ENCODE data around the gene OGN.
A peak's percentile ranks its signal among the peaks of the same experiment; 100 is the strongest.
"Not testable (repeated sequence)": the region's sequence is repeated elsewhere in the genome, so short reads cannot be mapped to it uniquely, and the experiment has no call there.

Gene OGN

DNA sequence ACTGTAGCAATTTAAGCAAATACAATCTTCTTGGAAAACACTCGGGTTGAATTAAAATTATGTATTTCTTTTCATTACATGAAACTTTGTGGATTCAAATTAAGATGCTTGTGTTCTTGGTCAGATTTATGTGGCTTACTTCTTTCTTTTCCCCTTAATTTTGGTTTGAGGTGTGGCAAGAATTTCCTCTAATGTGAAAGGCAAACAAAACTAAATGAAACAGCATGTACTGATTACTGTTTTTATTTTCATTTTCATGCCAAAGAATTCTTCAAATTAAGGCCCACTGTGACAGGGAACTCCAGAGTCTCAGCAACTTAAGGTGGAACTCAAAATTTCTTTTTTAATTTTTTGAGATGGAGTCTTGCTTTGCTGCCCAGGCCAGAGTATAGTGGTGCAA lies 20.0 kb upstream of the OGN start, which contains the start of gene OMD:
Gene OMD, minus strand, starts transcription at position 132 of the 400 bp plus-strand sequence. CDS start 6,913 bp downstream, outside the sequence.
- no peak within 1 kb of the TSS for H3K4me3 ChIP-seq (replicated peaks in 1 of 2; ENCODE audit: low read depth in 2 of 2, low read length in 2 of 2)
- TF ChIP-seq, protein P1, sequence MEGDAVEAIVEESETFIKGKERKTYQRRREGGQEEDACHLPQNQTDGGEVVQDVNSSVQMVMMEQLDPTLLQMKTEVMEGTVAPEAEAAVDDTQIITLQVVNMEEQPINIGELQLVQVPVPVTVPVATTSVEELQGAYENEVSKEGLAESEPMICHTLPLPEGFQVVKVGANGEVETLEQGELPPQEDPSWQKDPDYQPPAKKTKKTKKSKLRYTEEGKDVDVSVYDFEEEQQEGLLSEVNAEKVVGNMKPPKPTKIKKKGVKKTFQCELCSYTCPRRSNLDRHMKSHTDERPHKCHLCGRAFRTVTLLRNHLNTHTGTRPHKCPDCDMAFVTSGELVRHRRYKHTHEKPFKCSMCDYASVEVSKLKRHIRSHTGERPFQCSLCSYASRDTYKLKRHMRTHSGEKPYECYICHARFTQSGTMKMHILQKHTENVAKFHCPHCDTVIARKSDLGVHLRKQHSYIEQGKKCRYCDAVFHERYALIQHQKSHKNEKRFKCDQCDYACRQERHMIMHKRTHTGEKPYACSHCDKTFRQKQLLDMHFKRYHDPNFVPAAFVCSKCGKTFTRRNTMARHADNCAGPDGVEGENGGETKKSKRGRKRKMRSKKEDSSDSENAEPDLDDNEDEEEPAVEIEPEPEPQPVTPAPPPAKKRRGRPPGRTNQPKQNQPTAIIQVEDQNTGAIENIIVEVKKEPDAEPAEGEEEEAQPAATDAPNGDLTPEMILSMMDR (IDR thresholded peaks at IDR 0.05; ENCODE audit: low read depth, low read length), result no peak
- peak; percentile 35 to 37 for DNase-seq (ENCODE audit: low read depth in 2 of 2)

DNA sequence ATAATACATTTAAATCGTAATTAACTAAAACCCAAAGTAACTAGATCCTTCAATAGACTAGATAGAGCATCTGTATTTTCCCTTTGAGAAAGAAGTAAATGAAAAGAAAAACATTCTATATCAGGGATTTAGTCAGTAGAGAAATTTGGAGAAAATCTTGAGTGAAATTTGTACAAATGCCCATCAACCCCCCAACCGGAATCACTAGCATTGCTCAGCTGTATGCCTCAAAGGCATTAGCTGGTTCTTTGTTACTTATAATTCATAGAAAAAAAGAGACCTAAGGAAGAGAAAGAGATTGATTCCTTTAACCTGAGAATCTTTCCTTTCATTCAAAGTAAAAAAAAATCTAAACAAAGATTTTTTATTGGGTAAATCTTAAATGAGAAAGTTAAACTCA lies 19.2 kb upstream of the OGN start:
- no peak for DNase-seq (ENCODE audit: low read depth in 2 of 2)
- H3K4me3 ChIP-seq (replicated peaks in 1 of 2; ENCODE audit: low read depth in 2 of 2, low read length in 2 of 2), result no peak overlapping the region
- TF ChIP-seq, protein P1 (IDR thresholded peaks at IDR 0.05; ENCODE audit: low read depth, low read length), result no peak

DNA sequence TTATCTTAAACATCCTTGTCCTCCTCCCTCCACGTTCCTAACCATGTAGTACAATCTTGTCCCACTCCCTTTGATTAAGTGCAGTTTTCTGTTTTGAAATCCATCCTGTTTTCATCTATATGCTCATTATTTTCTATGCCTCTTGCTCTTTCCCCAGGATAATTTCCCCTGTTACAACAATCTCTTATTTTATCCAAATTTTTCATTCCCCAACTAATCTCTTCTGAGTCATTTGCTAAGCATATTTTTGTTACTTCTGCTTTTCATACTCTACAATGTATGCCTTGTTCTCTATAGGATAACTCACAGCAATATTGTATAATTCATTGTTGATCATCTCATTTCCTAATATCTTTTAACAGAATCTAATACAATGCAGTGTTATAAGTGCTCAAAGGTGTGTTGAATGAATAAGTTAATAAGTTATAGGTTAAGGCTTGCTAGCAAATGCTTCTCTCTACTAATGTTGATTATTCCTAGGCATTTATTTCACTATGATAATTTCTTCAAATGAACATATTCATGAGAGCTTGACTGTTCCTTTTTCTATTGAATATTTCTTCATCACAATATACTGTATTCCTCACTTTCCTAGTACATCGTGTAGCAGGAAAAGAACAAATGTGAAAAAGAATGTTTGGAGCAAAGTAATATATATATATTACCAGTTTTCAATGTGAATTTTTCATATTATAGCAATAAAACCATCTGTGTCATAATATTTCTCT lies 18.4 kb upstream of the OGN start:
- DNase-seq (ENCODE audit: low read depth in 2 of 2), result no peak
- TF ChIP-seq, protein P1 (IDR thresholded peaks at IDR 0.05; ENCODE audit: low read depth, low read length), result no peak
- H3K4me3 ChIP-seq (replicated peaks in 1 of 2; ENCODE audit: low read depth in 2 of 2, low read length in 2 of 2), result no peak overlapping the region

DNA sequence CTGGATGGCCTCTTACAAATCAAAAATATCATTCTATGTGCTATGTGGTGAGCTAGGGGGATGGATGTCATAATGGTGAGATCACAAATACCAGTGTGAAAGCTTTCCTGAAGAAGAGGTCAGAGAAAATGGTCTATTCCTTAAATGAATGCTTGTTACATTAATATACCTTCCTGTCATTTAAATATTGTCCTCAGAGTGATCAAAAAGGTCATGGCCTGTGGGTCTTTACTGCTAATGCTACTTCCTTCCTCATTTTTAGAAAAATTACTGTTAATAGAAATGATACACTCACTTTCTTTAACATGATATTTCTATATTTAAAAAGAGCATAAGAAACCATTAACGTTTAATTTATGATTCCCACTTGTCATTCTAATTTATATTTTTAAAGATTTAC lies 10.2 kb upstream of the OGN start:
- H3K4me3 ChIP-seq (replicated peaks in 1 of 2; ENCODE audit: low read depth in 2 of 2, low read length in 2 of 2), result no peak overlapping the region
- no peak for DNase-seq (ENCODE audit: low read depth in 2 of 2)
- TF ChIP-seq, protein P1 (IDR thresholded peaks at IDR 0.05; ENCODE audit: low read depth, low read length), result no peak

DNA sequence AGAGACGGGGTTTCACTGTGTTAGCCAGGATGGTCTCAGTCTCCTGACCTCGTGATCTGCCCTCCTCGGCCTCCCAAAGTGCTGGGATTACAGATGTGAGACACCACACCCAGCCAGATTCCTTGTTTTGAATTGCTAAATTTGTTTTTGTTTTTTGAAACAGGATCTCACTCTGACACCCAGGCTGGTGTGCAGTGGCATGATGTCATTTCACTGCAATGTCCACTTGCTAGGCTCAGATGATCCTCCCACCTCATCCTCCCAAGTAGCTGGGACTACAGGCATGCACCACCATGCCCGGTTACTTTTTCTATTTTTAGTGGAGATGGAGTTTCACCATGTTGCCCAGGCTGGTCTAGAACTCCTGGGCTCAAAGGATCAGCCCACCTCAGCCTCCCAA lies 6.8 kb upstream of the OGN start:
- H3K4me3 ChIP-seq (replicated peaks in 1 of 2; ENCODE audit: low read depth in 2 of 2, low read length in 2 of 2), result not testable (repeated sequence)
- peak in 1 of 2 donors; percentile 14 for DNase-seq (ENCODE audit: low read depth in 2 of 2)

DNA sequence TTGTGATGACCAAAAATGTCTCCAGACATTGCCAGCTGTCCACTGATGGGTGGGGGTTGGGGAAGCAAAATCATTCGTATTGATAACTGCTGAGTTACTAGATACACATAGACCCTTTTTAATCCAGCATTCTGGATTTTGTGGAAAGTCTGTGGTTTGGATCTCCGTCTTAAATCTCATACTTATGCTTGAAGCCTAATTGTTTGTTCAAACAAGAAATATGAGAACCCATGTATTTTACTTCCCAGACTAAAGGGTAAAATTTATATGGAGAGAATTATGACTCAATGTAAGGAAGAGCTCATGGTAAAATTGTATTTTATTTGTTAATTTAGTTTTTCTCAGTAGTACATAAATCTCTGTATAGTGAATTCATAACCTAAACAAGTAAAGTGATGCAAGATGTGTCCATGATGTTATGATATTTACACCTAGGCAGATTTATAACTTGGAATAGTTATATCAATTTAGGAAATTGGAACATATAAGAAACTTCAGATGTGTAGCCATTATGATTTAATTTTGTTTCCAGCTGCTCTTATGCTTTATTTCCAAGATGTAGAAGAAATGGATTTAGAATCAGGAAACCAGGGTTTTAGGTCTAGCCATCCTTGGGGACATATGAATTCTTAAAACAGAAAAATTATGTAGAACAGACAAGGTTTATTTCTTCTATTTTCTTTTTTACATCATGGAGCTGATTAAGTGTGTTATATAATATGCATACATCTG lies 4.5 kb upstream of the OGN start:
- no peak overlapping the region for H3K4me3 ChIP-seq (replicated peaks in 1 of 2; ENCODE audit: low read depth in 2 of 2, low read length in 2 of 2)
- DNase-seq (ENCODE audit: low read depth in 2 of 2), result no peak
- TF ChIP-seq, protein P1 (IDR thresholded peaks at IDR 0.05; ENCODE audit: low read depth, low read length), result no peak

DNA sequence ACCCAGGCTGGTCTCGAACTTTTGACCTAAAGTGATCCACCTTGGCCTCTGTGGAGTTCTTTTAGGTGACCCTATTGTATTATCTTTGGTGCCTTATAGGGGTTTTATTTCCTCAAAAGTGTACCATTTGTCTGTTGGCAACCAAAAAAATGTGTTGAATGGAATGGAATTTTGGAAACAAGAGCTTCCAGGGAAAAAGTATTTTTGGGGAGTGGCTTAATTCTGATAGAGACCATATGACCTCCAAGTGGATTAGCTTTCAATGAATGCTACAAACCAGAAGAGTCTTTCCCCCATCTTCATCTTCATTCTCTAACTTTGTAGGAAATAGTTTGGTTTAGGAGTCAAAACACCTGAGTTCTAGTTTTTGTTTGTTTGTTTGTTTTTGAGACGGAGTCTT lies 3.4 kb upstream of the OGN start:
- TF ChIP-seq, protein P1 (IDR thresholded peaks at IDR 0.05; ENCODE audit: low read depth, low read length), result no peak
- no peak overlapping the region for H3K4me3 ChIP-seq (replicated peaks in 1 of 2; ENCODE audit: low read depth in 2 of 2, low read length in 2 of 2)
- no peak for DNase-seq (ENCODE audit: low read depth in 2 of 2)
